22Rv1 (cell line): ENCODE measurements around the gene RRM2.

ENCODE experiments used
- CTCF ChIP-seq: fragments of 450-650 bp; IDR thresholded peaks from 2 replicates; pipeline ENCODE4 v1.5.1; 2017; ENCODE audit warnings: mild to moderate bottlenecking
- ZFX ChIP-seq: fragments of 450-650 bp; IDR thresholded peaks from 2 replicates; pipeline ENCODE4 v1.6.1; 2017; ENCODE audit warnings: antibody characterized with exemption, borderline replicate concordance

- TF ChIP-seq CTCF: no peak
- TF ChIP-seq ZFX: no peak
Observed at GRCh38 chr2:10085043-10085667, 37.4 kb upstream of the RRM2 start.
